Measurements from ENCODE around the gene GABRG3.

Gene GABRG3

GRCh38 chr15:27499191-27499590 is 528.2 kb downstream of the GABRG3 start:
- TF ChIP-seq, protein P1, sequence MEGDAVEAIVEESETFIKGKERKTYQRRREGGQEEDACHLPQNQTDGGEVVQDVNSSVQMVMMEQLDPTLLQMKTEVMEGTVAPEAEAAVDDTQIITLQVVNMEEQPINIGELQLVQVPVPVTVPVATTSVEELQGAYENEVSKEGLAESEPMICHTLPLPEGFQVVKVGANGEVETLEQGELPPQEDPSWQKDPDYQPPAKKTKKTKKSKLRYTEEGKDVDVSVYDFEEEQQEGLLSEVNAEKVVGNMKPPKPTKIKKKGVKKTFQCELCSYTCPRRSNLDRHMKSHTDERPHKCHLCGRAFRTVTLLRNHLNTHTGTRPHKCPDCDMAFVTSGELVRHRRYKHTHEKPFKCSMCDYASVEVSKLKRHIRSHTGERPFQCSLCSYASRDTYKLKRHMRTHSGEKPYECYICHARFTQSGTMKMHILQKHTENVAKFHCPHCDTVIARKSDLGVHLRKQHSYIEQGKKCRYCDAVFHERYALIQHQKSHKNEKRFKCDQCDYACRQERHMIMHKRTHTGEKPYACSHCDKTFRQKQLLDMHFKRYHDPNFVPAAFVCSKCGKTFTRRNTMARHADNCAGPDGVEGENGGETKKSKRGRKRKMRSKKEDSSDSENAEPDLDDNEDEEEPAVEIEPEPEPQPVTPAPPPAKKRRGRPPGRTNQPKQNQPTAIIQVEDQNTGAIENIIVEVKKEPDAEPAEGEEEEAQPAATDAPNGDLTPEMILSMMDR (conservative IDR thresholded peaks at IDR 0.05; ENCODE audit: control insufficient read depth, insufficient read depth, low read depth, low read length) = no peak
- no peak overlapping the region for H3K4me3 ChIP-seq (ENCODE audit: control insufficient read depth, low read depth, low read length)
- no peak for DNase-seq (ENCODE audit: low read depth)

- TF ChIP-seq, protein P1 (conservative IDR thresholded peaks at IDR 0.05; ENCODE audit: control insufficient read depth, insufficient read depth, low read depth, low read length) = no peak
- DNase-seq (ENCODE audit: low read depth) = no peak
- no peak overlapping the region for H3K4me3 ChIP-seq (ENCODE audit: control insufficient read depth, low read depth, low read length)
Measured at GRCh38 chr15:27499719-27500118, 528.7 kb downstream of the GABRG3 start.

DNA sequence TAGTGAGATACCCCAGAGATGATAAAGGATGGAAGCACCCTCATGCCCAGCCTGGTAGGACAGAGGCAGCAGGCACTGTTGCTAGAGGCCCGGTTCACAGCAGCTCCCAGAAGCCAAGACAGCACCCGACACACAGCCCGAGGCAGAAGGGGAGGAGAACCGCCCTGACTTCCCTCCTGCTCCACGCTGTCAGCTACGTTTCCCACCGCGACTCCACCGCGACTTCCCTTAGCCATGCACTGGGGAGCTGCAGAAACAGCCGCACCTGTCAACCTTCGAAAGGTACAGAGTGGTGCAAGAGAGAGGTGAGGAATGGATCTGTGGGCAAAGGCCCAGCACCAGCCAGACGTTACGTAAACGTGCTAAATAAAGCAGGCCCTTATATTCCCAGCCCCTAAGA is 529.2 kb downstream of the GABRG3 start:
- H3K4me3 ChIP-seq (ENCODE audit: control insufficient read depth, low read depth, low read length) = no peak overlapping the region
- no peak for DNase-seq (ENCODE audit: low read depth)
- TF ChIP-seq, protein P1 (conservative IDR thresholded peaks at IDR 0.05; ENCODE audit: control insufficient read depth, insufficient read depth, low read depth, low read length) = no peak

DNA sequence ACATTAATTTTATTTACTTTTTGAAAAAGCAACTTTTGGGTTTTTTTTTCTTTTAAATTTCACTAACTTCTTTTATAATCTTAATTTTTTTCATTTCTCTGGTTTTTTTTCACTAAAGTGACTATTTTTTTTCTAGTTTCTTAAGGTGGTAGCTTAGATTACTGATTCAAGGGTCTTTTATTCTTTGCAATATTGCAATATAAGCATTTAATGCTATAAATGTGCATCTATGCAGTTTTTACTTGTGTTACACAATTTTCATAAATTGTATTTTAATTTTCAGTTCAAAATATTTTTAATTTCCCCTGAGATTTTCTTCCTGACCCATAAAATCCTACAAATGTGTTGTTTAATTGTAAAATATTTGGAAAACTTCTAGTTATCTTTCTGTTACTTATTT is 535.8 kb downstream of the GABRG3 start:
- no peak overlapping the region for H3K4me3 ChIP-seq (ENCODE audit: control insufficient read depth, low read depth, low read length)
- DNase-seq (ENCODE audit: low read depth) = no peak
- TF ChIP-seq, protein P1 (conservative IDR thresholded peaks at IDR 0.05; ENCODE audit: control insufficient read depth, insufficient read depth, low read depth, low read length) = no peak

- TF ChIP-seq, protein P1 (conservative IDR thresholded peaks at IDR 0.05; ENCODE audit: control insufficient read depth, insufficient read depth, low read depth, low read length) = no peak
- no peak overlapping the region for H3K4me3 ChIP-seq (ENCODE audit: control insufficient read depth, low read depth, low read length)
- no peak for DNase-seq (ENCODE audit: low read depth)
Measured at GRCh38 chr15:27509014-27509413, 538.0 kb downstream of the GABRG3 start.

DNA sequence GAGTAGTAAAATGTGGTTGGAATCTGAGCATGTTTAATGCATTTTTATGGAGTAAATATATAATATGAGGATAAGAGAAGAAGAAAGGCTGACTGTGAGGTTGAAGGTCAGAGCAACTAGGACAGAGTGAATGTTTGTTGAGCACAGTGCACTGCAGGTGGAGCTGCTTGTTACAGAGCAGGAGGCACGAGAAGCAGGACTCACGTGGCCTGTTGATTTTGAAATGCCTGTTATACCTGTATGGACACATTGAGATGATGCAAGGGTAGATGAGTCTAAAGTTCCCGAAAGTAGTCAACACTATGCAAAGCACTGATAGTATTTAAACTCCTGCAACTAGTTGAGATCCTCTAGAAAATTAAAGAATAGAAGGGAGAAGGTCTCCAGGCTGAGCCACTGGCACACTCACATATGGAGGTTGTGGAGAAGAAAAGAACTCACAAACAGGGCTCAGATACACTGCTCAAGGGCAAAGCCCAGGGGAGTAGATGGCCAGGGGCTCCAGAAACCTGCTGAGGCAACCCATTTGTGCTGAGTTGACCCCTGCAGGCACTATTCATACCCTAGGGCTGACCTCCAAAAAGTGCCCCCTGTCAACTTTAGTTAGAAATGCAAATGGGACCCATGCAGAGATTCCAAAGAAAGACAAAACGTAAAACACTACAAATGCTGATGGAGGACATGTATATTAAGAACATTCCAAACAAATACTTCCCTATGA is 541.5 kb downstream of the GABRG3 start:
- DNase-seq (ENCODE audit: low read depth) = no peak
- TF ChIP-seq, protein P1 (conservative IDR thresholded peaks at IDR 0.05; ENCODE audit: control insufficient read depth, insufficient read depth, low read depth, low read length) = no peak
- no peak overlapping the region for H3K4me3 ChIP-seq (ENCODE audit: control insufficient read depth, low read depth, low read length)
